HepG2 (cell line): ENCODE results near the gene SCYGR6. TPM values are rescaled to one million over a fixed set of nuclear protein-coding genes. Genes with fewer than 3 reads are reported as not detected.

Experiments
- BORCS8-MEF2B ChIP-seq: sonication (generic); formaldehyde crosslinking; IDR thresholded peaks from 2 replicates; pipeline ENCODE4 v1.8.0; 2022; ENCODE audit warnings: mild to moderate bottlenecking, missing genetic modification reagents
- CC2D1A ChIP-seq: sonication (generic); formaldehyde crosslinking; IDR thresholded peaks from 2 replicates; pipeline ENCODE4 v1.8.1; 2023; ENCODE audit warnings: mild to moderate bottlenecking, missing genetic modification reagents
- FOXC1 ChIP-seq: sonication (generic); formaldehyde crosslinking; IDR thresholded peaks from 2 replicates; pipeline ENCODE4 v1.8.0; 2022; ENCODE audit warnings: mild to moderate bottlenecking, missing genetic modification reagents, borderline replicate concordance
- MATR3 ChIP-seq: sonication (generic); formaldehyde crosslinking; IDR thresholded peaks from 2 replicates; pipeline ENCODE4 v1.4.0; 2020; ENCODE audit warnings: missing genetic modification reagents
- NCOA2 ChIP-seq: sonication (generic); formaldehyde crosslinking; IDR thresholded peaks from 2 replicates; pipeline ENCODE4 v1.8.0; 2022; ENCODE audit warnings: inconsistent platforms
- NFKB2 ChIP-seq: sonication (generic); formaldehyde crosslinking; IDR thresholded peaks from 2 replicates; pipeline ENCODE4 v1.4.0; 2020; ENCODE audit warnings: missing genetic modification reagents, borderline replicate concordance
- PAXIP1 ChIP-seq: sonication (generic); formaldehyde crosslinking; conservative IDR thresholded peaks from 2 replicates; pipeline ENCODE4 v1.4.0; 2020; ENCODE audit warnings: mild to moderate bottlenecking, missing genetic modification reagents, moderate library complexity
- RBM39 ChIP-seq: fragments of 200-400 bp; formaldehyde crosslinking; IDR thresholded peaks from one replicate; pipeline ENCODE4 v1.6.1; 2018; ENCODE audit warnings: antibody characterized with exemption, mild to moderate bottlenecking, low read depth, low read length; ENCODE audit not compliant: poor library complexity, severe bottlenecking
- ZNF251 ChIP-seq: sonication (generic); formaldehyde crosslinking; IDR thresholded peaks from 2 replicates; pipeline ENCODE4 v1.9.0; 2021; ENCODE audit warnings: mild to moderate bottlenecking, missing genetic modification reagents
- ZSCAN29 ChIP-seq: sonication (generic); formaldehyde crosslinking; conservative IDR thresholded peaks from 2 replicates; pipeline ENCODE4 v1.4.0; 2020; ENCODE audit warnings: mild to moderate bottlenecking, missing genetic modification reagents
- polyA plus RNA-seq, 8 experiments: library from polyadenylated mRNA; depleted of rRNA in 3 of 8; stranded (reverse) in 7 of 8; unstranded in 1 of 8; fragments of >200 nt; fragmentation: Illumina TruSeq in 4 of 8; extraction: Trizol in 4 of 8; gene quantifications; 2 replicates each; pipeline versions ENCODE4 v1.2.1 to v1.2.3, GENCODE V29; 2011 to 2016; ENCODE audit warnings: low read depth in 4 of 8, missing spikeins in 1 of 8, mixed read lengths in 1 of 8; ENCODE audit not compliant: insufficient read depth in 1 of 8
- total RNA-seq, 5 experiments: library from RNA; depleted of rRNA; stranded (reverse); fragments of >200 nt; fragmentation: Illumina TruSeq; extraction: Trizol; gene quantifications; 2 replicates each; pipeline ENCODE4 v1.2.3, GENCODE V29; 2016; ENCODE audit warnings: low read depth in 1 of 5
- TF ChIP-seq, protein P1 (sequence below): sonication (generic); formaldehyde crosslinking; IDR thresholded peaks from 2 replicates; pipeline ENCODE4 v1.4.0; 2020; ENCODE audit warnings: missing genetic modification reagents
- TF ChIP-seq, protein P2 (sequence below): sonication (generic); formaldehyde crosslinking; IDR thresholded peaks from 2 replicates; pipeline ENCODE4 v1.4.0; 2020; ENCODE audit warnings: missing genetic modification reagents, borderline replicate concordance
- TF ChIP-seq, protein P3 (sequence below): sonication (generic); formaldehyde crosslinking; IDR thresholded peaks from 2 replicates; pipeline ENCODE4 v1.4.0; 2020; ENCODE audit warnings: low read depth, missing genetic modification reagents

SCYGR6 gene
- total and polyA plus RNA-seq, 2 of the 13 experiments (the other 11 are each of a cell fraction or from before 2014, with no cell fraction given): not detected

GRCh38 chr2:227717687-227718567 lies 6.6 kb downstream of the SCYGR6 start, which contains the start of gene SLC19A3 (continued):
- TF ChIP-seq ZSCAN29 (CRISPR knock-in tag): peak; percentile 72; the same call in 1 of the 2 replicates
- no peak for TF ChIP-seq BORCS8-MEF2B (CRISPR knock-in tag)
- no peak for TF ChIP-seq NCOA2 (CRISPR knock-in tag)
- no peak for TF ChIP-seq ZNF251
- no peak for TF ChIP-seq RBM39
- TF ChIP-seq, protein P1, sequence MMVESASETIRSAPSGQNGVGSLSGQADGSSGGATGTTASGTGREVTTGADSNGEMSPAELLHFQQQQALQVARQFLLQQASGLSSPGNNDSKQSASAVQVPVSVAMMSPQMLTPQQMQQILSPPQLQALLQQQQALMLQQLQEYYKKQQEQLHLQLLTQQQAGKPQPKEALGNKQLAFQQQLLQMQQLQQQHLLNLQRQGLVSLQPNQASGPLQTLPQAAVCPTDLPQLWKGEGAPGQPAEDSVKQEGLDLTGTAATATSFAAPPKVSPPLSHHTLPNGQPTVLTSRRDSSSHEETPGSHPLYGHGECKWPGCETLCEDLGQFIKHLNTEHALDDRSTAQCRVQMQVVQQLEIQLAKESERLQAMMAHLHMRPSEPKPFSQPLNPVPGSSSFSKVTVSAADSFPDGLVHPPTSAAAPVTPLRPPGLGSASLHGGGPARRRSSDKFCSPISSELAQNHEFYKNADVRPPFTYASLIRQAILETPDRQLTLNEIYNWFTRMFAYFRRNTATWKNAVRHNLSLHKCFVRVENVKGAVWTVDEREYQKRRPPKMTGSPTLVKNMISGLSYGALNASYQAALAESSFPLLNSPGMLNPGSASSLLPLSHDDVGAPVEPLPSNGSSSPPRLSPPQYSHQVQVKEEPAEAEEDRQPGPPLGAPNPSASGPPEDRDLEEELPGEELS (CRISPR knock-in tag): no peak
- TF ChIP-seq PAXIP1 (CRISPR knock-in tag): peak; percentile 20; the same call in 1 of the 2 replicates
- TF ChIP-seq FOXC1 (CRISPR knock-in tag): 0 out of 2 replicates have a peak, but pooled peaks have one; percentile 28
- TF ChIP-seq, protein P2, sequence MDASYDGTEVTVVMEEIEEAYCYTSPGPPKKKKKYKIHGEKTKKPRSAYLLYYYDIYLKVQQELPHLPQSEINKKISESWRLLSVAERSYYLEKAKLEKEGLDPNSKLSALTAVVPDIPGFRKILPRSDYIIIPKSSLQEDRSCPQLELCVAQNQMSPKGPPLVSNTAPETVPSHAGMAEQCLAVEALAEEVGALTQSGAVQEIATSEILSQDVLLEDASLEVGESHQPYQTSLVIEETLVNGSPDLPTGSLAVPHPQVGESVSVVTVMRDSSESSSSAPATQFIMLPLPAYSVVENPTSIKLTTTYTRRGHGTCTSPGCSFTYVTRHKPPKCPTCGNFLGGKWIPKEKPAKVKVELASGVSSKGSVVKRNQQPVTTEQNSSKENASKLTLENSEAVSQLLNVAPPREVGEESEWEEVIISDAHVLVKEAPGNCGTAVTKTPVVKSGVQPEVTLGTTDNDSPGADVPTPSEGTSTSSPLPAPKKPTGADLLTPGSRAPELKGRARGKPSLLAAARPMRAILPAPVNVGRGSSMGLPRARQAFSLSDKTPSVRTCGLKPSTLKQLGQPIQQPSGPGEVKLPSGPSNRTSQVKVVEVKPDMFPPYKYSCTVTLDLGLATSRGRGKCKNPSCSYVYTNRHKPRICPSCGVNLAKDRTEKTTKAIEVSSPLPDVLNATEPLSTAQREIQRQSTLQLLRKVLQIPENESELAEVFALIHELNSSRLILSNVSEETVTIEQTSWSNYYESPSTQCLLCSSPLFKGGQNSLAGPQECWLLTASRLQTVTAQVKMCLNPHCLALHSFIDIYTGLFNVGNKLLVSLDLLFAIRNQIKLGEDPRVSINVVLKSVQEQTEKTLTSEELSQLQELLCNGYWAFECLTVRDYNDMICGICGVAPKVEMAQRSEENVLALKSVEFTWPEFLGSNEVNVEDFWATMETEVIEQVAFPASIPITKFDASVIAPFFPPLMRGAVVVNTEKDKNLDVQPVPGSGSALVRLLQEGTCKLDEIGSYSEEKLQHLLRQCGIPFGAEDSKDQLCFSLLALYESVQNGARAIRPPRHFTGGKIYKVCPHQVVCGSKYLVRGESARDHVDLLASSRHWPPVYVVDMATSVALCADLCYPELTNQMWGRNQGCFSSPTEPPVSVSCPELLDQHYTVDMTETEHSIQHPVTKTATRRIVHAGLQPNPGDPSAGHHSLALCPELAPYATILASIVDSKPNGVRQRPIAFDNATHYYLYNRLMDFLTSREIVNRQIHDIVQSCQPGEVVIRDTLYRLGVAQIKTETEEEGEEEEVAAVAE (CRISPR knock-in tag): no peak
- TF ChIP-seq, protein P3, sequence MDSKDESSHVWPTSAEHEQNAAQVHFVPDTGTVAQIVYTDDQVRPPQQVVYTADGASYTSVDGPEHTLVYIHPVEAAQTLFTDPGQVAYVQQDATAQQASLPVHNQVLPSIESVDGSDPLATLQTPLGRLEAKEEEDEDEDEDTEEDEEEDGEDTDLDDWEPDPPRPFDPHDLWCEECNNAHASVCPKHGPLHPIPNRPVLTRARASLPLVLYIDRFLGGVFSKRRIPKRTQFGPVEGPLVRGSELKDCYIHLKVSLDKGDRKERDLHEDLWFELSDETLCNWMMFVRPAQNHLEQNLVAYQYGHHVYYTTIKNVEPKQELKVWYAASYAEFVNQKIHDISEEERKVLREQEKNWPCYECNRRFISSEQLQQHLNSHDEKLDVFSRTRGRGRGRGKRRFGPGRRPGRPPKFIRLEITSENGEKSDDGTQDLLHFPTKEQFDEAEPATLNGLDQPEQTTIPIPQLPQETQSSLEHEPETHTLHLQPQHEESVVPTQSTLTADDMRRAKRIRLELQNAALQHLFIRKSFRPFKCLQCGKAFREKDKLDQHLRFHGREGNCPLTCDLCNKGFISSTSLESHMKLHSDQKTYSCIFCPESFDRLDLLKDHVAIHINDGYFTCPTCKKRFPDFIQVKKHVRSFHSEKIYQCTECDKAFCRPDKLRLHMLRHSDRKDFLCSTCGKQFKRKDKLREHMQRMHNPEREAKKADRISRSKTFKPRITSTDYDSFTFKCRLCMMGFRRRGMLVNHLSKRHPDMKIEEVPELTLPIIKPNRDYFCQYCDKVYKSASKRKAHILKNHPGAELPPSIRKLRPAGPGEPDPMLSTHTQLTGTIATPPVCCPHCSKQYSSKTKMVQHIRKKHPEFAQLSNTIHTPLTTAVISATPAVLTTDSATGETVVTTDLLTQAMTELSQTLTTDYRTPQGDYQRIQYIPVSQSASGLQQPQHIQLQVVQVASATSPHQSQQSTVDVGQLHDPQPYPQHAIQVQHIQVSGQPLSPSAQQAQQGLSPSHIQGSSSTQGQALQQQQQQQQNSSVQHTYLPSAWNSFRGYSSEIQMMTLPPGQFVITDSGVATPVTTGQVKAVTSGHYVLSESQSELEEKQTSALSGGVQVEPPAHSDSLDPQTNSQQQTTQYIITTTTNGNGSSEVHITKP (CRISPR knock-in tag): no peak
- TF ChIP-seq MATR3 (CRISPR knock-in tag): no peak
- no peak; the same call in 1 of the 2 replicates for TF ChIP-seq NFKB2 (CRISPR knock-in tag)
- TF ChIP-seq CC2D1A (CRISPR knock-in tag): no peak
